T-helper 2 cell treated with Interferon-gamma antibody and Interleukin-4, amounts not matched to agents 100 ng/mL and 5 ng/mL, for 36 hours (primary cell): Measurements from ENCODE around the gene ICAM1. TPM values are rescaled to one million over a fixed set of nuclear protein-coding genes. Genes with fewer than 3 reads are reported as not detected.

ENCODE experiments used
- intact Hi-C: fragments of 100-400 bp; cut with micrococcal nuclease; formaldehyde crosslinking; loops from one replicate; pipeline ENCODE4 v1.15.1; 2023
- total RNA-seq: library from RNA; stranded (reverse); gene quantifications from 2 replicates; pipeline ENCODE4 v1.2.3, GENCODE V29; 2022

Gene ICAM1
- total RNA-seq, 1 donor from 2014 or later, result 21.7 TPM

DNA sequence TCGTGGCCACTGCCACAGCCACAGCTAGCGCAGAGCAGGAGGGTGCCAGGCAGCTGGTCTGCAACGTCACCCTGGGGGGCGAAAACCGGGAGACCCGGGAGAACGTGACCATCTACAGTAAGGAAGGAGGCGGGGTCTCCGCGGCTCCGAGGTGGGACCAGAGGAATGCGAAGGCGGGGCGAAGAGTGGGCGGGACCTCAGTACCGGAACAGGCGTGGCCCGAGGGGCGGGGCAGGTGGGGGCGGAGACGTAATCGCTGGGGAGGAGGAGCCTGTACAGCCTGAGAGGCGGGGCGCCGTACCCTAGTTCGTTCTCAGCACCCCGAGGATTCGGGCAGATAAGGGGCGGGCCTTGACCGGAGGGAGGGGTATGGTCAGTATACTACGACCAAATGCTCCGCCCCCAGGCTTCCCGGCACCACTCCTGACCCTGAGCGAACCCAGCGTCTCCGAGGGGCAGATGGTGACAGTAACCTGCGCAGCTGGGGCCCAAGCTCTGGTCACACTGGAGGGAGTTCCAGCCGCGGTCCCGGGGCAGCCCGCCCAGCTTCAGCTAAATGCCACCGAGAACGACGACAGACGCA is 21.4 kb downstream of the ICAM1 start:
- intact Hi-C loops, result loop anchor here (2.0 kb wide), 1 partner anchor 41 kb away; the partner anchor contains the start of gene RAVER1

DNA sequence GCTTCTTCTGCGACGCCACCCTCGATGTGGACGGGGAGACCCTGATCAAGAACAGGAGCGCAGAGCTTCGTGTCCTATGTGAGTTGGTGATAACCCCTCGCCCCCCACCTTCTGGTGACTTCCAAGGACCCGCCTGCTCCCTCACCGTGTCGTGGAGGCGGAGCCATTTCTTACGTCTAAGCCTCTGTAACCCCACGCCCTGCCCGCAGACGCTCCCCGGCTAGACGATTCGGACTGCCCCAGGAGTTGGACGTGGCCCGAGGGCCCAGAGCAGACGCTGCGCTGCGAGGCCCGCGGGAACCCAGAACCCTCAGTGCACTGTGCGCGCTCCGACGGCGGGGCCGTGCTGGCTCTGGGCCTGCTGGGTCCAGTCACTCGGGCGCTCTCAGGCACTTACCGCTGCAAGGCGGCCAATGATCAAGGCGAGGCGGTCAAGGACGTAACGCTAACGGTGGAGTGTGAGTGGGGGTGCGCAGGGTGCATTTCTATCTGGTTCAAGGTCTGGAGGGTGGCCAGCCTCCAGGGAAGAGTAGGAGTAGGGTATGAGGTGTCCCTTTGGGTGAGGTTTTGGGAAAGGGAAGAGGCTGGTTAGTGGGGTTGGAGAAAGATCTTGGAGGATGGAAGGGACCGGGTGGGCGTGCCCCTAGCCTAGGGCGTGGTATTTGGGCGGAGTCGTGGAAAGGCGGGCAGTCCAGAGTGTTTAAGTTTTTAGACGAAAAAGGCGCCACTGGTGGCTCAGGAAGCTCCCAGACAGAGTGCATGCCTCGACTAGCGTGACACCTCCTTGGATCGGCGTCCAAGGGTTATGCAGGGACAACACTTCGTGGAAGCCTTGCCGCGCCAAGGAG is 22.1 kb downstream of the ICAM1 start:
- intact Hi-C loops, result loop anchor here (2.0 kb wide), 1 partner anchor 40 kb away; the partner anchor contains the start of gene RAVER1

DNA sequence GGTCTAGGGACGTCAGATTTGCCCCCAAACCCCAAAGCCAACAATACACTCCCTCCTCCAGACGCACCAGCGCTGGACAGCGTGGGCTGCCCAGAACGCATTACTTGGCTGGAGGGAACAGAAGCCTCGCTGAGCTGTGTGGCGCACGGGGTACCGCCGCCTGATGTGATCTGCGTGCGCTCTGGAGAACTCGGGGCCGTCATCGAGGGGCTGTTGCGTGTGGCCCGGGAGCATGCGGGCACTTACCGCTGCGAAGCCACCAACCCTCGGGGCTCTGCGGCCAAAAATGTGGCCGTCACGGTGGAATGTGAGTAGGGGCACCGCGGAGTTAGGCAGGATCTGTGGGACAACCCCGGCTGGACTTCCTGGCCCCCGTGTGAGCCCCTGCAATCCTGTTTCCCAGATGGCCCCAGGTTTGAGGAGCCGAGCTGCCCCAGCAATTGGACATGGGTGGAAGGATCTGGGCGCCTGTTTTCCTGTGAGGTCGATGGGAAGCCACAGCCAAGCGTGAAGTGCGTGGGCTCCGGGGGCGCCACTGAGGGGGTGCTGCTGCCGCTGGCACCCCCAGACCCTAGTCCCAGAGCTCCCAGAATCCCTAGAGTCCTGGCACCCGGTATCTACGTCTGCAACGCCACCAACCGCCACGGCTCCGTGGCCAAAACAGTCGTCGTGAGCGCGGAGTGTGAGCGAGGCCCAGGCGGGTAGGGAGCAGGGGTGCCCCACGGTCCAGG is 22.9 kb downstream of the ICAM1 start:
- intact Hi-C loops, result loop anchor here (2.0 kb wide), 1 partner anchor 39 kb away; the partner anchor contains the start of gene RAVER1

DNA sequence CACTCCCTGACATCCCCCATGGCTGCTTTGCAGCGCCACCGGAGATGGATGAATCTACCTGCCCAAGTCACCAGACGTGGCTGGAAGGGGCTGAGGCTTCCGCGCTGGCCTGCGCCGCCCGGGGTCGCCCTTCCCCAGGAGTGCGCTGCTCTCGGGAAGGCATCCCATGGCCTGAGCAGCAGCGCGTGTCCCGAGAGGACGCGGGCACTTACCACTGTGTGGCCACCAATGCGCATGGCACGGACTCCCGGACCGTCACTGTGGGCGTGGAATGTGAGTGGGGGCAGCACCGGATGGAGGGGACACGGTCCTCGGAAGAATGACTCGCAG is 23.4 kb downstream of the ICAM1 start:
- intact Hi-C loops, result no loop called here

DNA sequence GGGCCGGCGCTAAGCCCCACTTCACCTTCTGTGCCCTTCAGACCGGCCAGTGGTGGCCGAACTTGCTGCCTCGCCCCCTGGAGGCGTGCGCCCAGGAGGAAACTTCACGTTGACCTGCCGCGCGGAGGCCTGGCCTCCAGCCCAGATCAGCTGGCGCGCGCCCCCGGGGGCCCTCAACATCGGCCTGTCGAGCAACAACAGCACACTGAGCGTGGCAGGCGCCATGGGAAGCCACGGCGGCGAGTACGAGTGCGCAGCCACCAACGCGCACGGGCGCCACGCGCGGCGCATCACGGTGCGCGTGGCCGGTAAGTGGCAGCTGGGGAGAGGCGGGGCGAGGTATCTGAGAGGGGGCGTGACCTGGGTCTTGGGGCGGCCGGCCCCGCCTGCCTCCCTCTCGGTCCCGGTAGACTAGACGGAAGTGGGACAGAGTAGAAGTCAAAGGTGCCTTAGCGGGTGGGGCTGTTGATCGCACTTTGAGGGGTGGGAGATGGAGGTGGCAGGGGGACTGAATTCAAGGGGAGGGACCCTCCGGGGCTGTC is 24.5 kb downstream of the ICAM1 start:
- intact Hi-C loops, result no loop called here

DNA sequence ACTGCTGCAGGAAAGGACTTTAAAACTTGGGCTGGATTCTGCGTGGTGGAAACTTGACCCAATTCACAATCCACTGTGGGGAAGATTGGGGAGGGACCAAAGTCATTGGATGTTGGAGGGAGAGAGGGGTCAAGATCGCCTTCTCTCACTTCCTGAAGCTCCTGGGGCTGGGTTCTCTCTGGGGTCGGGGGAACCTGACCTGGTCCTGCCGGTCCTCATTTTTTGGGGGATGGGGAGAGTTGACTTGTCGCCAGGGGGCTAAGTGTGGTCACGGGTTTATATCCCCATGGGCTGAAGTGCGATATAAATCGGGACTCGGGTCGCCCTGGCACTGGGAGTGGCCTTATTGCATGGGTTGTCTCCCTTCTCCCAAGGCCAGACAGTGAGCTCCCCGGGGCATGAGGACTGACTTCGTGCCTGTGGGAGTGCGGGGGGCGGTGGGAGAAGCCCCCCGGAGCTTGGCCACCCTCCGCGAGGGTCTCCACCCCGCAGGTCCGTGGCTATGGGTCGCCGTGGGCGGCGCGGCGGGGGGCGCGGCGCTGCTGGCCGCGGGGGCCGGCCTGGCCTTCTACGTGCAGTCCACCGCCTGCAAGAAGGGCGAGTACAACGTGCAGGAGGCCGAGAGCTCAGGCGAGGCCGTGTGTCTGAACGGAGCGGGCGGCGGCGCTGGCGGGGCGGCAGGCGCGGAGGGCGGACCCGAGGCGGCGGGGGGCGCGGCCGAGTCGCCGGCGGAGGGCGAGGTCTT is 25.1 kb downstream of the ICAM1 start:
- intact Hi-C loops, result no loop called here

DNA sequence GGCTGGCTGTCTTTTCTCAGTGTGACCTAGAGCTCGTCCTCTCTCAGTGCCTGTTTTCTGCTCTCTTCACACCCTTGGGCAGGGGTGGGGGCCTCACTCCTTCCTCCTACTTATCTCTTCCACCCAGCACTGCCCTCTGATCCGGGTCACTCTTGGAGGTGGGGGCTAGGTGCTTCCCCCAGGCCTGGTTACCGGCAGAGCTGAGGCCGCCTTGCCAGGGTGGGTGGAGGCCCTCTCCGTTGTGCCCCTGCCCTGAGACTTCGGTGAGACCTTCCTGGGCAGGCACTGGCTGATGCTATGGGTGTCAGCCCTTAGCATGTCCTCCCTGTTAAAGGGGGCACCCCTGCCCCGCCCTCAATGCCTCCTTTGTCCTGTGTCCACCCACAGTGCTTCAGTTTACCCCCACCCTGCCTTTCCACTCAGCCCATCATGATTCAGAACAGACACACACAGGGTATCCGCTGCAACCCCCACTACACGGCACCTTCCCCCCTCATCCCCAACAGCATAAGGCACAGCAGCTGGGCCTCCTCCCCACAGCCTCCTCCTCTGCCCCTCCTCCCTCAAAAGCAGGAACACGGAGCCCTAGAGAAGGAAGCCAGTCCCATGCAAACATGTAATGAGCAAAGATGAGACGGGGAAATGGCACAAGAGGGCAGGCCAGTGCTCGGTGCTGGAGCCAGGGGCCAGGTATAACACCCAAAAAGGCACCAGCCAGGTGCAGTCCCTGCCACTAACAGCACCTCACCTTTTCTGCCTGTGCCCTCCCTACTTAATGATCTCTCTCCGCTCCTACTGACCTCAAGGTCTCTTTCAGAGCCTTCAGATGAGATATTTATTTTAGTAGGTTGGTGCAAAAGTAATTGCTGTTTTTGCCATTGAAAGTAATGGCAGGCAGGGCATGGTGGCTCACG is 28.9 kb downstream of the ICAM1 start:
- intact Hi-C loops, result no loop called here

DNA sequence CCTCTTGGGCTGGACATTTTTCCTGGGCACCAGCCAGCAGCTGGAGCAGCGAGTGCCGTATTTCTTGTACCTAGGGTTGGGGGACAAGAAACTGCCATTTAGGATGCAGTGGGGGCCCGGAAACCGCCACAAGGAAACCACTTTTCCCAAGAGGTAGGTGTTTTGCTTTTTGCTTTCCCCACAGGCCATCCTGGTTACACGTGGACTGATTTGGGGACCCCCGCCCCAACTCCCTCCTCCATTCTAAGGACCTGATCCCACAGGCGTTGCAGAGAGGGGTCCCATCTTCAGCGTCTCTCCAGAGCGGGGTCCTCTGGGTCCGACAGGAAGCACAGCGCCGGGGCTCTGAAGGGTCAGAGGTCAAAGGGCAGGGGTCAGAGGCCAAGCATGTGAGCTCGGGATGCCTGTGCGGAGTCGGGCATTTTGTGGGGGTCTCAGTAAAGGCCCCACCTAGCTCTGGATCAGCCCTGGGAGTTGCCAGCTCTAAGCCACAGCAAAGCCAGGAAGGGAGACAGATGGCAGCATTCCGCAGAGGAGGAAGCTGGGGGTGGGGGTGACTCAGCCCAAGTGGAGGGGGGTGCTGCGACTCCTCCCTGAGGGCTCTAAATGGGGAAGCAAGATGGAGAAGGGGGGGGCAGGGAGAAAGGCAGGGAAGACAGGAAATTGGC is 34.4 kb downstream of the ICAM1 start:
- intact Hi-C loops, result no loop called here

DNA sequence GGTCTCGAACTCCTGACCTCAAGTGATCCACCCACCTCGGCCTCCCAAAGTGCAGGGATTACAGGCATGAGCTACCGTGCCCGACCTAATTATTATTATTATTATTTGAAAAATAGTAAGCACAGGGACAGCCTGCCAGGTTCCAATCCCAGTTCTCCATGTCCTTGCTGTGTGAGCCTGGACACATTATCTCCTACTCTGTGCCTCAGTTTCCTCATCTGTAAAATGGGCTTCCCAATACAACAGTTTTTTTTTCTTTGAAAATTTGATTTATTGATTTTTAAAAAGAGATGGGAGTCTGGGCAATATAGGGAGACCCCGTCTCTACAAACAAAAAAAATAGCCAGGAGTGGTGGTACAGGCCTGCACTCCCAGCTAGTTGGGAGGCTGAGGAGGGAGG is 35.4 kb downstream of the ICAM1 start:
- intact Hi-C loops, result no loop called here

DNA sequence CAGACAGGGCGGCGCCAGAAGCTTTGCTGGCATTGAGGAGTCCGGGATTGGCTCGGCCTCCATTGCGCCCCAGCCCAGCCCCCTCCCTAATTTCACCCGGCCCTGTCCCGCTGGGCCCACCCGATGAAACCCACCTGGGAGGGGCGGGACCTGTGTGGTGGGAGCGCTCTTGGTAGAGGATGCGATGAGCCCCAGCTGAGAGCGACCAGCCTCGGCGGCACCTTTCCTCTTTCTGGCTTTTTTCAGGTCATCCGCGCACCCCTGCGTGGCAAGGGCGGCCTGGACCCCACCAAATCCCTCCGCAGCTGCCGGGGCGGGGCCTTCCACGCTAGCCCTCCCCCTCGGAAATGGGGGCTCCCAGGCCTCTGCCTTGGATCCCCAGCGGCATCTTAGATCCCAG is 38.5 kb downstream of the ICAM1 start, which contains the start of gene ZGLP1:
Gene ZGLP1 (minus strand): TSS at position 393 of the 400 bp plus-strand sequence.
- intact Hi-C loops, result no loop called here

DNA sequence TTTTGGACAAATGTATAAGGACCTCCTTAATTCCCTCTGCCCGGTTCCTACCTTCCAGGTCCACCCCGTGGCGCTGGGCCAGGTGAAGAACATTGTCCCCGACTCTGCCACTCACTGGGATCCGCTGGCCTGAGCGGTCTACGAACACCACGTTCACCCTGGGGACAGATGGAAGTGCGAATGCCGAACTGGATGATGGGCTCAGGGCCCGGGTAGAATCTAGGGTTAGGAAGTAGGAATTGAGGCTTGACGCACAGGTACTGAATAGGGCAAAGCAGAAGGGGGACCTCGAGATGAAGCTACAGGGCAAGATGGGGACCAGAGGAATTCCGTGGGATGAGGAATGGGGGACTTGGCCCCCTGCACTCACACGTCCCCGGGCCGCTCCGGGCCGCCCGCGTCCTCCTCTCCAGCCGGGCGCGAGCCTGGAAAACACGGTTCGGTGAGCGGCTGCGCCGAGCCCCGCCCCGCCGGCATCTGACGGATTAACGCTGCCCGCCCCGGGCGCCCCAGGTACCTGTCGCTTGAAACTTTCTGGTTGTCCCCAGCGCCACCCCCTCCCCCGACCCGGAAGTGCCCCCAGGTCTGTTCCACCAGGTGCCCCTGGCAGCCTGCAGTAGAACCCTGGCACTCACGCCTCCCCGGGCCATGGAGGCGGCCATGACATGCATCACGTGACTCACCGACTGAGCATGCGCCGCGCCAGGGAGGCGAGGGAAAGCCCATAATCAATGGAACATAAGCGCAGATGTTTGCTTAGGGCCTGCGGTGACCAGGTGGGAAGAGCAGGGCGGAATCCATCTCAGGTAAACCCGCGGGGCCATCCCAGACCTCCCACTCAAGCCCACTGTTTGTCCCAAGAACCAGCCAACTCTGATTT is 44.7 kb downstream of the ICAM1 start, which contains the start of gene FDX2:
Gene FDX2 (minus strand): TSS at position 681 of the 880 bp plus-strand sequence. CDS start 19 bp downstream, at position 662.
- intact Hi-C loops, result loop anchor here (1.0 kb wide), 1 partner anchor 18 kb away; the partner anchor contains the start of gene RAVER1

DNA sequence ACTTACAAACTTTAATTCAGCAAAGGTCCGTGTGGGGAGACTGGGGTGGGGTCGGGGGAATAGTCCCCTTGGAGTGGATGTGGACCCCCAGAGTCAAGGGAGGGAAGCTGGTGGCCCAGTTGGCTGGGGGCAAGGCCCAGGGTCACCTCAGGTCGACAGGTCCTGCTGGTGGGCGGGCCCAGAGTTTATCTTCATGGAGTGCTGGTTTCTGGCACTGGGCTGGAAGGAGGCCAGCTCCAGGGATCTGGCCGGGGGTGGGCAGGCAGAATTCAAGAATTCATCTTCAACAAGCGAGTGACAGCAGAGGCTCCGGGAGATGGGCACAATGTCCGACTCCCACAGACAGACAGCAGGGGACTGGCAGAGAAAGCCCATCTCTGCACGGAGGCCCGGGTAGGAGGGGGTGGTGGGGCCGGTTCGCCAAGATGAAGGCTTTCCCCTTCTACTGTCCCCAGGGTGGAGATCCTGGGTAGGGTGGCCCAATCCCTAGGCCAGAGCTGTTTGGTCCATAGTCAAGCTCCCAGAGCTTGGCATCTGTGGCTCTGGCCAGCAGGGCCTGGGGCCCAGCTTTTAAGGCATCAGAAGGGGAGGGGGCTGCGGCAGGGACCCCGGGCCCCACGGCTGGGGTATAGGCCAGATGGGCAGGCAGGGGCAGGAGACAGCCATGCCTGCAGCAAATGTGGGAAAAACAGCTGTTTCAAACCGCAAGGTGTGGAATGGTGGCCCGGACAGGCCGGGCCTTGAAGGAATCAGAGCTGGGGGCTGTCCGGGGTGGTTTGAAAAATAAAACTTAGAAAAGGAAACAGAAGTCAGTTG is 45.5 kb downstream of the ICAM1 start:
- intact Hi-C loops, result loop anchor here (1.0 kb wide), 1 partner anchor 17 kb away; the partner anchor contains the start of gene RAVER1

DNA sequence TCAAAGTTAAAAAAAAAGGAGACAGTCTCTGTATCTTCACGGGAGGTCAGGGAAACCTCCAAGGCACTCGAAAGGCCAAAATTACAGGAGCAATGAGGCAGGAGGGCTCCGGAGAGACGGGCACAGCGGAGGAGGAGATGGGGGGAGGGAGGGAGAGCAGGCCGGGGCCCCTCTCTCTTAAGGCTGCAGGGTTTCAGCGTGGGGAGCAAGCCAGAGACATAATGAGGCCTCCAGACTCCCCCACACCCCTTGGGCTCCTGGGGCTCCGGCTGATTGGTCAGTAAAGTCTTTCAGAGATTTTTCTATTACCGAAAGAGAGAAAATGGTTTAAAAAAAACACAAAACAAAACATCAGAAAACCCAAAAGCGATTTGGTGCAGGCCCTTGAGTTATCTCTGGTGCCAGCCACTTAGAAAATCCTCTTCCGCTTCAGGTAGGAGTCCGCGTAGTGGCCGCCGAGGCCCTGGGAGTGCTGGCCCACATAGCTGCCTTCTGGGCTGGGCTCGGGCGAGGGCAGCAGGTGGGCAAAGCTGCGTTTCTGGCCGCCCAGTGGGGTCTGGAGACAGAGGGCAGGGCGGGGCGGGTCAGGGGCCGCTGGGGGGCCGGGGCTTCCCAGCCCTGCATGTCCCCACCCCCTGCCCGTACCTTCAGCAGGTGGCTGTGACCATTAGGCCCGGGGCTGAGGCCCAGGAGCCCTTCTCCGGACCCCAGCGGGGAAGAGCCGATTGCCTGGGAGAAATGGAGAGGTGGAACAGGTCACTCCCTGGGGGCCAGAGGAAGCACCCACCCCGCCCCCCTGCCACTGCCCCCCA is 46.3 kb downstream of the ICAM1 start:
- intact Hi-C loops, result no loop called here

DNA sequence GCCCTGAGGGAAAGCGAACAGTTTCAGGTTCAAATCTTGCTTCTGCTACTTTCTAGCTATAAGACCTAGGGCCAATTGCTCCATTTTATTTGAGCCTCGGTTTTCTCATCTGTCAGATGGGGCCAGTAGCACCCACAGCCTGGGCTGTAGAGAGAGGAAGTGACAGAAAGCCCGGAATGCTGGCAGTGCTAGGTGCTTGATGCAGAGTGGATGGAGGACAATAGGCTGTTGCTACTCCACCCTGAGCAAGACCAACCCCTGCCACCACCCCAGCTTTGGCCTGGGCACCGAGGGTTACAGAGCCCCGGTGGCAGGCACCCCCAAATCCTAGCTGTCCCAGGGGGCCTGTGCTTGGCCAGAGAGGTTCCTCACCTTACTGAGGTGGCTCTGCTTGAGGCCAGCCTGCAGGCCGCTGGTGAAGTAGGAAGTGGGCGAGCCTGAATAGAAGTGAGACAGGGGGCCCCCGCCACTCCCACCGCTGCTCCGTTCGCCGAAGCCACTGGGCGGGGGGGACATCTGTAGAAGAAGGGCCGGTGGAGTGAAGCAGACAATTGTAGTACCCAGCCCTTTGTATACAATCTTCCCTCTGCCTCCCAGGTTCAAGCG is 47.0 kb downstream of the ICAM1 start:
- intact Hi-C loops, result no loop called here

DNA sequence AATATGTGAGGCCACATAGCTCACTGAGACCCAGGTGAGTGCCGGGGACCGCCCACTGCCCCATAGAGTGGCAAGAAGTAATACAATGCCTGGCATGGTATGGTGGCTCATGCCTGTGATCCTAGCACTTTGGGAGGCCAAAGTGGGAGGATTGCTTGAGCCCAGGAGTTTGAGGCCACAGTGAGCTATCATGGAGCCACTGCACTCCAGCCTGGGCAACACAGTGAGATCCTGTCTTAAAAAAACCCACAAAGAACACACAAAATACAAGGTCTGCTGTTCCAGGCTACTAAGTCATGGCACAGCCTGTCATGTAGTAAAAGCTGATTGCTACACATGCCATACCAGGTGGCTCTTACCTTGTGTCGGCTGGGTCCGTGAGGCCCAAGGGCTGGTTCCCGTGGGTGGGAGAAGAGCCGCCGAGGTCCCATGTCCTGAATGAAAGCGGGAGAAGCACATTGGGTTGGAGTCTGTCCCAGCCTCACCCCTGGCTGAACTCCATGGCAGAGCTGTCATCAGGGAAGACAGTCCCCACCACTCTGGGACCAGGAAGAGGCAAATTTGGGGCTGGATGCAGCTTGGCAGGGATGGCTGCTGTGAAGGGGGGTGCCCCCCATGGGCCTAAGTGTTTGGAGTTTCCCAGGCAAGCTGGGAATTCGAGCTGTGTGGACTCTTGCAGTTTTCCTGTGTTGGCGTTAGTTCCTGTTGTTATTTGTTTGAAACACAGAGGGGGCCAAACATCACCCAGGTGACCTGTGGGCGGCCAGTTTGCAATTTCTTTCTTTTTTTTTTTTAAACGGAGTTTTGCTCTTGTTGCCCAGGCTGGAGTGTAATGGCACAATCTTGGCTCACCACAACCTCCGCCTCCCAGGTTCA is 48.1 kb downstream of the ICAM1 start:
- intact Hi-C loops, result no loop called here
